ENCODE data around the gene DGCR6L. TPM values are rescaled to one million over a fixed set of nuclear protein-coding genes. Genes with fewer than 3 reads are reported as not detected.

DGCR6L gene
- total and polyA plus RNA-seq, 2 of the 4 experiments (the other 2 are of a cell fraction): 65.4 to 80.4 TPM

DNA sequence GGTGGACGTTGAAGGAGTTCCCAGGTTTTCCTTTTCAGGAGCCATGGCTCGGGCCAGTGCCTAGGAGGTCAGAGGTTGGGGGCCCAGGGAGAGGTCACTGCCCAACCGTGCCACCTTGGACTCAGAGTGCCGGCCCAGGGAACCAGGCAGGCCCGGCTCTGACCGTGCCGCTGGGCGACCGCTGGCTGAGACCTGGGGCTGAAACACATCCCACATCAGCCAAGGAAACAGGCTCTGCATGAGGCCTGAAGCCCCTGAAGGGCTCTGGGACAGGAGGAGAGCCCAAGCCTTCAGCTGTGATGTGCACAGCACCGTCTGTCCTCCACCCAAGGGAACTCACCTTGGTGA lies 29.8 kb downstream of the DGCR6L start:
- Histone ChIP-seq H4K8ac (ENCODE audit: low read depth in 2 of 2, low read length in 2 of 2) (no peak overlapping the region), H2BK20ac (ENCODE audit: low read depth, low read length) (no peak overlapping the region), H2AK9ac (replicated peaks; ENCODE audit: low read depth, low read length, poor library complexity) (no peak overlapping the region), H4K91ac (ENCODE audit: insufficient read depth, low read depth, low read length) (no peak overlapping the region), H3K4ac (ENCODE audit: low read depth, low read length) (no peak overlapping the region), H2BK5ac (ENCODE audit: low read depth, low read length, poor library complexity, severe bottlenecking) (no peak overlapping the region), H3K9ac (ENCODE audit: low read depth, low read length) (no peak overlapping the region), H3K36me3 (ENCODE audit: control insufficient read depth, insufficient read depth, low read length) (no peaks in the 10 kb centered on the region), H3K18ac (ENCODE audit: low read depth, low read length) (no peak overlapping the region), H3K4me3 (ENCODE audit: insufficient read depth, low read depth, low read length) (no peak overlapping the region), H3K79me1 (ENCODE audit: low read depth in 1 of 2, low read length in 2 of 2) (no peaks in the 10 kb centered on the region), H3K4me1 (ENCODE audit: control insufficient read depth, insufficient read depth, low read length) (no peaks in the 10 kb centered on the region), H2AFZ (replicated peaks; ENCODE audit: low read length, poor library complexity) (no peak overlapping the region), H3K9me3 (ENCODE audit: control insufficient read depth, insufficient read depth, low read length) (no peaks in the 10 kb centered on the region), H3K14ac (replicated peaks; ENCODE audit: low read depth, low read length) (no peak overlapping the region), H2BK15ac (ENCODE audit: low read depth, low read length) (no peak overlapping the region), H3K23ac (ENCODE audit: low read depth, low read length) (no peak overlapping the region), H3K9me1 (ENCODE audit: insufficient read depth, low read length) (no peaks in the 10 kb centered on the region), H3K27me3 (ENCODE audit: control insufficient read depth, insufficient read depth, low read length) (peaks cover 49% of the 10 kb centered on the region), H3K4me2 (ENCODE audit: low read depth, low read length) (no peak overlapping the region), H4K20me1 (ENCODE audit: insufficient read depth, low read length) (no peaks in the 10 kb centered on the region), H4K5ac (ENCODE audit: low read depth, low read length) (no peak overlapping the region), H3K56ac (ENCODE audit: extremely low read depth, insufficient read depth, low read length) (no peak overlapping the region), H2AK5ac (ENCODE audit: low read depth, low read length) (no peak overlapping the region), H3K27ac (ENCODE audit: insufficient read depth, low read length) (no peak overlapping the region), H2BK120ac (ENCODE audit: low read depth, low read length) (no peak overlapping the region)
- DNase-seq: no peak
- BruUV-seq (replicated peaks): no TSS peak
- intact Hi-C loops (cut with micrococcal nuclease): no loop called here
- ChIA-PET POLR2A (ENCODE audit: unreplicated experiment) (no interaction called here), CTCF (no interaction called here)
- no peak for ATAC-seq (ENCODE audit: low read depth)
- dilution Hi-C loops (cut with HindIII; ENCODE audit: low sequenced_read_pairs, unreplicated experiment): no loop called here
- in situ Hi-C loops (cut with MboI; ENCODE audit: low sequenced_read_pairs): loop anchor here (5.0 kb wide), 1 partner anchor 133 kb away; no protein-coding TSS in a partner anchor
- WGBS, 2 experiments (ENCODE audit: extremely low coverage in 2 of 2, insufficient read length in 1 of 2): 30% methylated on average over 2 of the region's 10 CpGs; no CpG with 5 or more reads in 1 of the 2 experiments
- TF ChIP-seq SMC3 (IDR thresholded peaks at IDR 0.05; ENCODE audit: low read depth, low read length) (no peak), RCOR1 (IDR thresholded peaks at IDR 0.05; ENCODE audit: insufficient replicate concordance, low read length) (no peak), MXI1 (IDR thresholded peaks at IDR 0.05; ENCODE audit: borderline replicate concordance, low read depth, low read length) (no peak), RFX5 (IDR thresholded peaks at IDR 0.05; ENCODE audit: low read depth, low read length) (no peak), POLR2A (IDR thresholded peaks at IDR 0.05; ENCODE audit: low read depth, low read length) (no peak), RAD21 (IDR thresholded peaks at IDR 0.05; ENCODE audit: low read length) (no peak), FOS (IDR thresholded peaks at IDR 0.05; ENCODE audit: low read depth, low read length) (no peak), MAFK (IDR thresholded peaks at IDR 0.05; ENCODE audit: low read depth, low read length) (no peak), BHLHE40 (IDR thresholded peaks at IDR 0.05; ENCODE audit: low read depth, low read length) (no peak), NFE2L2 (IDR thresholded peaks at IDR 0.05; ENCODE audit: low read depth, low read length) (no peak)
- TF ChIP-seq, protein P1, sequence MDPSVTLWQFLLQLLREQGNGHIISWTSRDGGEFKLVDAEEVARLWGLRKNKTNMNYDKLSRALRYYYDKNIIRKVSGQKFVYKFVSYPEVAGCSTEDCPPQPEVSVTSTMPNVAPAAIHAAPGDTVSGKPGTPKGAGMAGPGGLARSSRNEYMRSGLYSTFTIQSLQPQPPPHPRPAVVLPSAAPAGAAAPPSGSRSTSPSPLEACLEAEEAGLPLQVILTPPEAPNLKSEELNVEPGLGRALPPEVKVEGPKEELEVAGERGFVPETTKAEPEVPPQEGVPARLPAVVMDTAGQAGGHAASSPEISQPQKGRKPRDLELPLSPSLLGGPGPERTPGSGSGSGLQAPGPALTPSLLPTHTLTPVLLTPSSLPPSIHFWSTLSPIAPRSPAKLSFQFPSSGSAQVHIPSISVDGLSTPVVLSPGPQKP (IDR thresholded peaks at IDR 0.05; ENCODE audit: borderline replicate concordance, low read depth, low read length): no peak
